ACC112 (cell line): ENCODE measurements around the gene PLA2G4A.

Source experiments
- H2AFZ ChIP-seq: fragments of 200-600 bp; sonication (generic); one replicate; pipeline ENCODE4 v1.6.0; 2017; ENCODE audit warnings: antibody characterized with exemption, low read length; ENCODE audit not compliant: unreplicated experiment
- H3K27ac ChIP-seq: fragments of 200-600 bp; sonication (generic); 2 replicates; pipeline ENCODE4 v1.5.1; 2014; ENCODE audit warnings: low read depth, mild to moderate bottlenecking, antibody characterized with exemption, low read length, moderate library complexity
- H3K27me3 ChIP-seq: fragments of 200-600 bp; sonication (generic); 2 replicates; pipeline ENCODE4 v1.6.1; 2014; ENCODE audit warnings: mild to moderate bottlenecking, antibody characterized with exemption, low read length, moderate library complexity, mixed read lengths; ENCODE audit not compliant: insufficient read depth
- H3K36me3 ChIP-seq: fragments of 200-600 bp; sonication (generic); 2 replicates; pipeline ENCODE4 v1.6.1; 2016; ENCODE audit warnings: mild to moderate bottlenecking, antibody characterized with exemption, low read length, moderate library complexity, mixed read lengths; ENCODE audit not compliant: insufficient read depth
- H3K4me1 ChIP-seq: fragments of 200-600 bp; sonication (generic); one replicate; pipeline ENCODE4 v1.6.1; 2016; ENCODE audit warnings: low read length, mixed read lengths; ENCODE audit not compliant: insufficient read depth, unreplicated experiment, control insufficient read depth
- H3K4me3 ChIP-seq: fragments of 200-600 bp; sonication (generic); 2 replicates; pipeline ENCODE4 v1.5.1; 2014; ENCODE audit warnings: mild to moderate bottlenecking, low read depth, low read length
- H3K79me2 ChIP-seq: fragments of 200-600 bp; sonication (generic); one replicate; pipeline ENCODE4 v1.6.0; 2016; ENCODE audit warnings: low read length; ENCODE audit not compliant: control insufficient read depth, unreplicated experiment, insufficient read depth

The PLA2G4A gene

DNA sequence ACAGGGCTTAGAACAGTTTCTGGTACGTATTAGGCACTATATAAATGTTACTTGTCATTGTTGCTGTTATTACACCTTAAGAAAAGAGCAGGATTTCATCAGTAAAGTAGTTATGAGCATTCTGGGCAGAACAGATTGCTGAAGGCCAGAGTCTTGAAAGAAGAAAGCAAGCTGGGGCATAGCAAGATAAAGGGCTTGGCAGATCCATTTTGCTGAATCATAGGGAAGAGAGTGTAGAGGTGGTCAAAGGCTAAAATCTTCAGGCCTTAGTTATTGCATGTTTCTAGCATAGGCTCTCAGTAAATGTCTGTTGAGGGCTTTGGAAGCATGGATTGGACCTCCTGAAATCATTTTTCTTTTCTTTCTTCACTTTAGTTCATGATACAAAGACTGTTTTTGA, 67.5 kb downstream of the PLA2G4A start:
- peak overlapping the region; percentile 36 for H3K27ac ChIP-seq
- H2AFZ ChIP-seq: peak overlapping the region; percentile 85
- H3K36me3 ChIP-seq: no peaks in the 10 kb centered on the region
- H3K79me2 ChIP-seq: no peaks in the 10 kb centered on the region
- H3K4me1 ChIP-seq: peaks cover 10% of the 10 kb centered on the region
- H3K4me3 ChIP-seq: no peak overlapping the region
- no peaks in the 10 kb centered on the region for H3K27me3 ChIP-seq

DNA sequence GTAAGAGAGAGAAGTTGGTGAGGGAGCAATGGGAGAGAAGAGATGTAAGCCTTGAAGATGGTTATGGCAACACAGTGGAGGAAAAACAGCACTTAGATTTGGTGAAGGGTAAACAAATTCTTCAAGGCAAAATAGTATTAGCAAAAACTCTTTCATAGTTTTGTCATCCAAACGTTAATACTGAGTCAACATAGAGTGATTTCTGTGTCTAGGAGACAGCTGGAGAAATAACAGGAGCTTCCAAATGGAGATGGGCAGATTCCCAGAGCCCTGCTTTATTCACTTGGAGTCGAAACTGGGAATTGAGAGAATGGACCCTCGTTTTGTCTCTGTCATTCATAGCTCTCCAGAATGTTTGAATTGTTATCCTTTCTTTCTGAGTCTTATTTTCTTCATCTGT, 68.3 kb downstream of the PLA2G4A start:
- Histone ChIP-seq H3K36me3 (no peaks in the 10 kb centered on the region), H3K27ac (no peak overlapping the region; the same call in 1 of the 2 replicates), H3K27me3 (no peaks in the 10 kb centered on the region), H3K4me1 (peaks cover 10% of the 10 kb centered on the region), H2AFZ (peak overlapping the region; percentile 85), H3K4me3 (no peak overlapping the region), H3K79me2 (no peaks in the 10 kb centered on the region)

GRCh38 chr1:186899577-186899976, 70.8 kb downstream of the PLA2G4A start:
- H3K27me3 ChIP-seq: no peaks in the 10 kb centered on the region
- no peak overlapping the region for H2AFZ ChIP-seq
- H3K4me3 ChIP-seq: no peak overlapping the region

DNA sequence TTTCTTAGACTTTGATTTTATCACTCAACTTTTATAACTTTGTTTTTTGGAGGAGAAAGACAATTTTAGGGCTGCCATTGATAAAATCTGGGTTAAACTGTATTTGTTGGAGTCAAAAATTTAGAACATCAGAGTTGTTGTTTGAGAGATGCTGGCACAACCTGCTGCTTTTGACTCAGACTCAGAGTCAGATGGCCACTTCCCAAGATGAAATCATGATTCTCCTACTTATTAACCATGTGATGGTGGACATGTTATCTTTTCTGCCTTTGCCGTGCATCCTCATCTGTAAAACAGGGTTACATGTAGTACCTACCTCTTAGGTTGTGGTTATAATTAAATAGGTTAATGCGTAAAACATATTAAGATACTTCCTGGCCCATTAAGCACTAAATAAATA, 71.2 kb downstream of the PLA2G4A start:
- H3K79me2 ChIP-seq: no peaks in the 10 kb centered on the region
- no peaks in the 10 kb centered on the region for H3K36me3 ChIP-seq

More at GRCh38 chr1:186899577-186899976, 70.8 kb downstream of the PLA2G4A start:
- no peaks in the 10 kb centered on the region for H3K36me3 ChIP-seq
- H3K27ac ChIP-seq: no peak overlapping the region
- peaks cover 10% of the 10 kb centered on the region for H3K4me1 ChIP-seq
- H3K79me2 ChIP-seq: no peaks in the 10 kb centered on the region

GRCh38 chr1:186900539-186901237, 71.9 kb downstream of the PLA2G4A start:
- H2AFZ ChIP-seq: no peak overlapping the region
- no peak overlapping the region for H3K4me3 ChIP-seq
- H3K27me3 ChIP-seq: no peaks in the 10 kb centered on the region
- H3K27ac ChIP-seq: no peak overlapping the region
- peaks cover 10% of the 10 kb centered on the region for H3K4me1 ChIP-seq
- H3K79me2 ChIP-seq: no peaks in the 10 kb centered on the region
- H3K36me3 ChIP-seq: no peaks in the 10 kb centered on the region

More for the DNA sequence above, 71.2 kb downstream of the PLA2G4A start:
- Histone ChIP-seq H2AFZ (no peak overlapping the region), H3K4me1 (peaks cover 10% of the 10 kb centered on the region), H3K27ac (no peak overlapping the region), H3K27me3 (no peaks in the 10 kb centered on the region), H3K4me3 (no peak overlapping the region)

DNA sequence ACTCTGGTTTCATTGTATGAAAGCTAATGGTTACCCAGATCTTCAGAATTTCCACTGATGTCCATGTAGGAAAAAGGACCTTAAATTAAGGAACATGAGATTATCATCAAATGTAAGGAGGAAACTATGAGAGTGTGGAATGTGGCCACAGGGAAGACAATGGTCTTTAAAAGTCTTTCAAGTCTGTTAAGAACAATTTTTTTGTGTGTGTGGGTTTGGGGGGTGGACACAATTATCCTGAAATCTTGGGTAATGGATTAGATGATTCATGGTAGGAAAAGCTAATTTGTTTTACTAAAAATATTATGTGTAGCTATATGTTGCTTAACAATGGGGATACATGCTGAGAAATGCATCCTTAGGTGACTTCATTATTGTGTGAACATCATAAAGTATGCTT, 72.9 kb downstream of the PLA2G4A start:
- H3K27me3 ChIP-seq: no peaks in the 10 kb centered on the region
- peaks cover 3% of the 10 kb centered on the region for H3K4me1 ChIP-seq
- H3K27ac ChIP-seq: no peak overlapping the region
- no peak overlapping the region for H3K4me3 ChIP-seq
- no peak overlapping the region for H2AFZ ChIP-seq
- H3K79me2 ChIP-seq: no peaks in the 10 kb centered on the region
- H3K36me3 ChIP-seq: no peaks in the 10 kb centered on the region

DNA sequence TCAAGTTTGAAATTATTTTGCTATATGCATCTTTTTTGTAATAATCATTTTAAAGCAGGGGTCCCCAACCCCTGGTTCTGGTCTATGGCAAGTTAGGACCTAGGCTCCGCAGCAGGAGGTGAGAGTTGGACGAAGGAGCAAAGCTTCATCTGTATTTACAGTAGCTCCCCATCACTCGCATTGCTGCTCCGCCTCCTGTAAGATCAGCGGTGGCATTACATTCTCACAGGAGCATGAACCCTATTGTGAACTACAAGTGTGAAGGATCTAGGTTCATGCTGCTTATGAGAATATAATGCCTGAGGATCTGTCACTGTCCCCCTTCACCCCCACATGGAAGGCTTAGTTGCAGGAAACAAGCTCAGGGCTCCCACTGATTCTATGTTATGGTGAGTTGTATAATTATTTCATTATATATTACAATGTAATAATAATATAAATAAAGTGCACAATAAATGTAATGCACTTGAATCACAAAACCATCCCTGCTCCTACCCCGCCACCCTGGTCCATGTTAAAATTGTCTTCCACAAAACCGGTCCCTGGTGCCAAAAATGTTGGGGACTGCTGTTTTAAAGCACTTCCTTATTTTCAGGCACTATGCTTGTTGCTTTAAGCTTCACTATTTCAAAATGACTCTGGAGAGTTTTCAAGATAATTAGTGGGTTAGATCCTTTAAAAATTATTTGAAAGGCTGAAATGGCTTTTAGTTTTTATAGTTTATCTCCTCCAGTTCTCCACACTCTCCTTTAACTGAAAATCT, 74.8 kb downstream of the PLA2G4A start:
- H2AFZ ChIP-seq: no peak overlapping the region
- no peak overlapping the region for H3K4me3 ChIP-seq
- no peaks in the 10 kb centered on the region for H3K79me2 ChIP-seq

GRCh38 chr1:186904361-186904760, 75.6 kb downstream of the PLA2G4A start:
- no peak overlapping the region for H3K4me3 ChIP-seq
- H3K36me3 ChIP-seq: no peaks in the 10 kb centered on the region
- H3K79me2 ChIP-seq: no peaks in the 10 kb centered on the region
- H3K27ac ChIP-seq: no peak overlapping the region
- H3K27me3 ChIP-seq: no peaks in the 10 kb centered on the region
- no peak overlapping the region for H2AFZ ChIP-seq
- no peaks in the 10 kb centered on the region for H3K4me1 ChIP-seq

More for the DNA sequence above, 74.8 kb downstream of the PLA2G4A start:
- no peaks in the 10 kb centered on the region for H3K36me3 ChIP-seq
- no peaks in the 10 kb centered on the region for H3K4me1 ChIP-seq
- no peaks in the 10 kb centered on the region for H3K27me3 ChIP-seq
- H3K27ac ChIP-seq: no peak overlapping the region

GRCh38 chr1:186905561-186905960, 76.8 kb downstream of the PLA2G4A start:
- Histone ChIP-seq H3K36me3 (no peaks in the 10 kb centered on the region), H3K4me3 (no peak overlapping the region), H3K4me1 (no peaks in the 10 kb centered on the region), H2AFZ (no peak overlapping the region), H3K27me3 (no peaks in the 10 kb centered on the region), H3K27ac (no peak overlapping the region), H3K79me2 (no peaks in the 10 kb centered on the region)

DNA sequence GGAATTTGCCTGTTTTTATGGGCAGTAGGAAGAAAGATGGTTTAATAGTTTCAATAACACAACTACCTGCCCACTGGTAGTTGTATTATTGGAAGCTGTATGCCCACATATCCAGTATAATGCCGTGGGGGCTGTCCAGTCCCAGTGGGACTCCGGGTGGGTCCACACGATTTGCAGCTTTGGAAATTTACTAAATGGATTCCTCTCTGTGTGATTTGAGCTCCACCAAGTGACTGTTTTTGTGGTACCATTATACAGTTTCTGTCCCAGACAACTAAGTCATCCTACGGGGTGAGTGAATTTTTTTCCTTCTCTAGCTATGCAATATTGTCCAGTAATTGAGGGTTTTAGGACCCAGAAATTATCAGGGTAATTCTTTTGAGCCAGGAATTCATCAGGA, 86.8 kb downstream of the PLA2G4A start:
- Histone ChIP-seq H3K27ac (no peak overlapping the region), H3K4me1 (peaks cover 5% of the 10 kb centered on the region), H2AFZ (no peak overlapping the region), H3K79me2 (no peaks in the 10 kb centered on the region), H3K27me3 (no peaks in the 10 kb centered on the region), H3K36me3 (no peaks in the 10 kb centered on the region), H3K4me3 (no peak overlapping the region)
